ENCODE results near the gene NDUFS4.
A peak's percentile ranks its signal among the peaks of the same experiment; 100 is the strongest.
"Not testable (repeated sequence)": the region's sequence is repeated elsewhere in the genome, so short reads cannot be mapped to it uniquely, and the experiment has no call there.

Gene NDUFS4

DNA sequence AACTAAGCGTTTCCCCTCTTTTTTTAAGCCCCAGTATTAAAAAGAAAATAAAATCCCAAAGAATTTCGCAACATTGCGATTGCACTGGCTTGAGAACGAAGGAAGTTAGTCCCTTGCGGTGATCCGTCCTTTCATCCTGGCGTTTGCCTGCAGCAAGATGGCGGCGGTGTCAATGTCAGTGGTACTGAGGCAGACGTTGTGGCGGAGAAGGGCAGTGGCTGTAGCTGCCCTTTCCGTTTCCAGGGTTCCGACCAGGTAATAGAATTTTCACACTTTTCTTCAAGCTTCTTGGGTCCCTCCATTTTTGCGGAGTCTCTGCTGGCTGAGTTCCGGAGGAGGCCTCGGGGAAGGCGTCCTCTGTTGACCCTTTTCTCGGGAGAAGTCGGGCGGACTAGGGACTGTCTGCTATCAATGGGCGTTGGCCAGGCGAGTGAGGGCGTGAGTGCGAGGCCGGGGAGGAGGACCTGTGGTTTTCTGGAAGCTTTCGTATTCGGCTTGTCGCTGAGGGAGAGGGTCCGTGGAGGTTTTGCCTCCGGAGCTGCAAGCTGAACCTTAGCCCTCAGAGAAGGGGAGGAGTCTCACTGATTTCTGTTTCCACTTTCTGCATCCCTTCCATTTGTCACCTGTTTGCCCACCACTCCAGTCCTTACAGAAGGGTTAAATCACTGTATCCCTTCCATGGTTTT lies at the start of gene NDUFS4:
NDUFS4 (plus strand) TSS at position 134 of the 686 bp plus-strand sequence; CDS start at position 158, 24 bp downstream.
- DNase-seq, result peak; percentile 87

DNA sequence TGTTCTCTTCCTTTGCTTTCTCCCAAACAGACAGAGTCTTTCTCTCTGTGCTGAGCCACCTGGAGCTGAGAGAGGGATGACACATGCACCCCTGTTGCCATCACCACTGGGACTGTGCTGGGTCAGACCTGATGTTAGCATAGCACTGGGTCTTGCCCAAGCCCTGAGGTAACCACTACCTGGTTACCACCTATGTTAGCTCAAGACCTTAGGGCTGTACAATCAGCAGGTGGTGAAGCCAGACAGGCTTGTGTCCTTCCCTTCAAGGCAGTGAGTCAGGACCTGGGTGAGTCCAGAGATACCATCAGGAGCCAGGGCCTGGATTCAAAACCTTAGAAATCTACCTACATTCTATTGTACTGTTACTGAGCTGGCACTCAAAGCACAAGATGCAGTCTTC lies 47.9 kb upstream of the NDUFS4 start:
- no peak for DNase-seq

DNA sequence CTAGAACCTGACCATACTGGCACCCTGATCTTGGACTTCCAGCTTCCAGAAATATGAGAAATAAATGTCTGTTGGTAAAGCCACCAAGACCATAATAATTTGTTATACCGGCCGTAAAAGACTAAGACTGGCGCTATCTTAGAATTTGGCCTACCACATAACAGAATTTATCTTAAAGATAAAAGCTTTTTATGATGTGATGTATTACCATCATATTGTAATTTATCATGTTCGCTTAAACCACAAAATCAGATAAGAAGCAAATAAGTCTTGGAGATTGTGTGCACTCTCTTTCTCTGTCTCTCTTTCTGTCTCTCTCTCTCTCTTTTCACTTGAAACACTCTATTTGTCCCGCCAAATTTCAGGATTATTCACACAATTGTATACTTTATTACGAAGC lies 44.5 kb upstream of the NDUFS4 start:
- DNase-seq, result no peak

DNA sequence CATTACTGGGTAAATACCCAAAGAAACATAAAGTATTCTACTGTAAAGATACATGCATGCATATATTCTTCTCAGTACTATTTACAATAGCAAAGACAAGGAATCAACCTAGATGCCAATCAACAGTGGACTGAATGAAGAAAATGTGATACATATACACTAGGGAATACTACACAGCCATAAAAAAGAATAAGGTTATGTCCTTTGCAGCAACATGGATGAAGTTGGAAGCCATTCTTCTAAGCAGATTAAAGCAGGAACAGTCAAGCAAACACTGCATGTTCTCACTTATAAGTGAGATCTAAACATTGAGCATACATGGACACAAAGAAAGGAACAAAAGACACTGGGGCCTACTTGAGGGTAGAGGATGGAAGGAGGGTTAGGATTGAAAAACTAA lies 39.6 kb upstream of the NDUFS4 start:
- no peak for DNase-seq

DNA sequence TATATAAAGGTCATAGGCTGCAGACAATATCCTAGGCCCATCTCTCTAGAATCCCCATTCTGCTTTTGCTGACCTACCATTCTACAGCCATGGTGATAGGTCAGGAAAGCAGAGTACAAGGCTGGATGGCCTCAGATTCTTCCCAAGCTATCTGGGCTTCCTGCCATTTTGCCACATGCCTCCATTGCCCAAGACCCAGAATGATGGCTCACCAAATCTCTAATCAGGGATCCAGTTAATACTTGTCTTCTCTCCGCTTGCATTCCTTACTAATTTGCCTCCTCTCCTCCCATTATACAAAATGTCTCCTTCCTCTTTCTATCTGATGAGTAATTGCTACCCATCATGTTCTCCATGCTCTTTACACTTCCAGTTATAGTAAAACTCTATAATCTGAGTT lies 22.7 kb upstream of the NDUFS4 start:
- no peak for DNase-seq

DNA sequence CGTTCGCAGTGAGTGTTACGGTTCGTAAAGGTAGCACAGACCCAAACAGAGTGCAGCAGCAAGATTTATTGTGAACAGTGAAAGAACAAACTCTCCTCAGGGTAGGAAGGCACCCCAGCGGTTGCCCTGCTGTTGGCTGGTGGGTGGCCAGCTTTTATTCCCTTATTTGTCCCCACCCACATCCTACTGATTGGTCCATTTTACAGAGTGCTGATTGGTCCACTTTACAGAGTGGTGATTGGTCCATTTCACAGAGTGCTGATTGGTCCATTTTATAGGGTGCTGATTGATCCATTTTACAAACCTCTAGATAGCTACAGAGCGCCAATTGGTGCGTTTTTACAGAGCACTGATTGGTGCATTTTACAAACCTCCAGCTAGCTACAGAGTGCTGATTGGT lies 19.7 kb upstream of the NDUFS4 start:
- DNase-seq, result not testable (repeated sequence)

DNA sequence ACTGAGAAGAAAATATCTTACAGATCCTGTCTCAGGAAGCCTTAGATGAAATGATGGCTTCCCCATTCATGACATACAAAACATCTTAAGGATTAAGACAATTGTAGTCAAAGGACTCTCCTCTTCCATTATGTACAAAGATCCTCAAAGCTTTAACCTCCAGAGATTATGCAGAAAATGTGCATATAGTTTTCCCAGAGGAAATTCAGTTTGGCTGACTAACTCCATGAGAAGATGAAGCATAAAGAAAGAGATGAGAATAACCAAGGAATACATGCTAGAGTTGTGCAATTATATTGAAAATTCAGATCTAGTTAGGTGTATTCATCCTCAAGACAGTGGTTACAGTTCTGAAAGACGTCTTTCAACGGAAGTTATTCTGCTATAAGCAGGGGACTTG lies 18.6 kb upstream of the NDUFS4 start:
- DNase-seq, result no peak

DNA sequence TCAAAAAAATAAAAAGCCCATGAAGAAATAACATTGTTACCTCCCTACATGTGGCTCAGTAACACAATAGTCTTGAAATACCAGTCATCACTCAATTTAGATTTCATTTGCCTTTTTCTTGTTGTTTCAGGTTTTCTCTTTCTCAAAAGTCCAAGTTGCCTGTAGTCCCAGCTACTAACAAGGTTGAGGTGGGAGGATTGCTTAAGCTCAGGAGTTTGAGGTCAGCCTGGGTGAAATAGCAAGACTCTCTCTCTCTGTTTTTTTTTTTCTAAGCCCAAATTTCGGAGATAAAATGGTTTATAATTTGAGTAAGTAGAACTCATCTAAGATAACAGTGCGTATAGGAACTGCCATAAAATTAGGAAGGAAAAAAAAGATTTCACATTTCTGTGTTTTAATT lies 17.5 kb upstream of the NDUFS4 start:
- DNase-seq, result no peak

DNA sequence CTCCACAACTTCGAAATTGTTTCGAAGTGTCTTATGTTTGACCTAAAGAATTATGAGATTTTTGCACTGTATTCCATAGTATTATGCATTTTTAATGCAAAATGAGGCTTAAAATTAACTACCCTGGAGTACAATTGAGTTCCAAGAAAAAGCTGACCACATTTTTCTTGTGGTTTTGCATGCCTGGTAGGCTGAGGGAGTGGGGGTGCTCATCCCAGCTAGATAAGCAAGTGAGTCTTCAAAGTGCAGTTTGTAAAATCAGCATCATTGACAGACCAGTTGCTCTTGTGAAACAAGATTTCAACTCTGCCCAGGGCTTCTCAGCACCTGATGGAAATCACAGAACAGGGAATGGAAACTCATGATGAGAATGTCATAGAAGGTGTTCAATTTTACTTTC lies 17.0 kb upstream of the NDUFS4 start:
- no peak for DNase-seq

DNA sequence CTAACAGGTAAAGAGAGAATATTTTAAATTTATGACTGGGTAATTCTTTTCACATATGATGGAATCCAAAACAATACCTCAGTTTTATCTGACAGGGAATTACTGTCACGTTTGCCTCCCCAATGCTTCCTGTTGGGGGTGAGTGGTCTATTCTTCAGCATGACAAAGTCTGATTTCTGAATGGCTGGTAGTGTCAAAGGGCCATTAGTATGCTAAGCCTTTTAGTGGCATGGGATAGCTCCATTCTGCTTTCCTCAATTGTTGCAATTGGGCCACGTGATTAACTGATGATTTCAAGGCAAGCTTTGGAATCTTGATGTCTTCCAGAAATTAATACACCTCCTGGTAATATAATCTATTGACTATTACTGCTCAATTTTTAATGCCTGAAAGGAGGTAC lies 14.7 kb upstream of the NDUFS4 start:
- DNase-seq, result no peak

DNA sequence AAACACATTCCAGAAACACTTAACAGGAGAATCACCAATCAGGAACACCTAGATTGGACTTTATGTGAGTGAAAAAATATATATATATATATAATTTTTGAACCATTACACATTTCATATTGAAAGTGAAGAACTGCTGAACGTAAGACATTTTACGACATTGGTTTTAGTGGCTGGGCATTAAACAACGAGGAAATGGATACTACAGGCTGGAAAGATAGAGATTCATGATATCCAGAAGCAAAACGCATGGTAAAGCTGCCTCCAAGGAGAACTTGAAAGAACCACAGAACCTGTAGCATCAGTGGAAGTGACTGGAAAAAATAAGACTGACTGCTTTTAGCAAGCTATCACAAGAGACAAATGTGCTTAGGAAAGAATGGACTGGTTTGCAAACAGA lies 13.2 kb upstream of the NDUFS4 start:
- no peak for DNase-seq

DNA sequence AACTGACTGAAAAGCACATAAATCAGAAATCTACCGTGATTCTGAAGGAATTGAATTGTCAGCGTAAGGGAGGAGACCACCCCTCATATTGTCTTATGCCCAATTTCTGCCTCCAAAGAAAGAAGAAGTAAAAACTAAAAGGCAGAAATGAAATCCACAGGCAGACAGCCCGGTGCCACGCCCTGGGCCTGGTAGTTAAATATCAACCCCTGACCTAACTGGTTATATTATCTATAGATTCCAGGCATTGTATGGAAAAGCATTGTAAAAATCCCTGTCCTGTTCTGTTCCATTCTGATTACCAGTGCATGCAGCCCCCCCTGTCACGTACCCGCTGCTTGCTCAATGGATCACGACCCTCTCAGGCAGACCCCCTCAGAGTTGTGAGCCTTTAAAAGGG lies 11.9 kb upstream of the NDUFS4 start:
- not testable (repeated sequence) for DNase-seq

DNA sequence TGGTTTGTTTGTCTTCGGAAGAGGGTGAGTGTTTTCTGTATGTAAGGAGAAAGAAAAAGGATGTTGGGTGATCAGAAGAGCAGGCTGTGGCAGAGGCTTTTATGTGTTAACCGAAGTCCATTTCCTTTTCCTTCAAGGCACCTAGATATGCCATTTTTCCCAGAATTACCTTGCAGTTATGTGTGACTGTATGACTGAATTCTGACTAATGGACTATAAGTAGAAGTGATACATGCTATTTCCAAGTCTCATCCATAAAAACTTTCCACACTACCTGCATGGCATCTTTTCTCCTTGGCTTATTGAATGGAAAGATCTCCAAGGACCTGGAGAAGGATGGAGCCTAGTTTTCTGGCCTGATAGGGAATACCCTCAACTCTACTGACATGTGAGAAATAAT lies 10.6 kb upstream of the NDUFS4 start:
- DNase-seq, result no peak

DNA sequence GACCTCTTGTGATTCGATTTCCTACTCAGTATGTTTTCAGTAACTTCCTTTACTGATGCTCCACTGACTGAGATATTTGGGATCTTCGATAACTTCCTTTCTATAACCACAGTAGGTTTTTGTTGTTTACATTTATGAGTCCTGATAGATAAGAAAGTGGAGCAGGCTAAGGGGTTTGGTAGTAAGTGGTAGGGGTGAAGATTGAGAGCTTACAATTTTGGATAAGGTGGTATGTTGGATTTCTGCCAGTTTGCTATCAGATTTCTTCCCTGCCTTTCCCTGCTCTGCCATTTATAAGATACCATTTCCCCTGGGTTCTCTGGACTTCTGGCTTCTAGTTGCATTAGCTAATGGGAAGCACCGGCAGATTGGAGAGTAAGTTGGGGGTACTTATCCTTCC lies 7.9 kb upstream of the NDUFS4 start:
- no peak for DNase-seq

DNA sequence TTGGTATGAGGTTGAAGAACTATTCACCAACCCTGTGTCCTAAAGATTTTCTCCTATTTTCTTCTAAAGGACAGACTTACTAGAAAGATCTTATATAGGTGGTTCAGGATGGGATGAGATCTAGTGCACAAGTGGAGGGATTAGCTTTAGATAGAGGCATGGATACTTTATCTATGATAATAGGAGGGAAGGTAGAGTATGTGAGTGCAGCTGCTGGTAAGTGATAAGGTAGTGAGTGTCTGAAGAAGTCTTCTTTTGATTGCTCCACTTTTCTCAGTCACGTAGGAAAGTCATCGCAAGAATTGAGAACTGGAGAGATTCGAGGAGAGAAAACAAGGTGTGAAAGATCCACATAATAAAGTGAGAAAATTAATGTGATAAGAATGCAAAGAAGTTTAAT lies 6.0 kb upstream of the NDUFS4 start:
- DNase-seq, result no peak

DNA sequence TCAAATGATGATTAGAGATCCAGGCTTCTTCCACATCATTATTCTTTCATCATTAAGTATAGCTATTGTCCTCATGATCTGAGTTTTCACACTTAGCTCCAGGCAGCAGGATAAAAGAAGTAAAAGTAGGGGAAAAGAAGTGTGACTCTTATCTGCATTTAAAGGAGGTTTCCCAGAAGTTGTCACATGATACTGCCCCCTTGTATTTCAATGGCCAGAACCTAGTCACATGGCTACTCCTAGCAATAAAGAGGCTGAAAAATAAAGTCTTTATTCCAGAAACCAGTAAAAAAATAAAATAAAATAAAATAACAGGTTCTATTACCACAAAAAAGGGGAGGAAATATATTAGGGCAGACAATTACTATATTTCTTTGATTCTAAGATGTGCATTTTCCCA lies 5.3 kb upstream of the NDUFS4 start:
- no peak for DNase-seq

DNA sequence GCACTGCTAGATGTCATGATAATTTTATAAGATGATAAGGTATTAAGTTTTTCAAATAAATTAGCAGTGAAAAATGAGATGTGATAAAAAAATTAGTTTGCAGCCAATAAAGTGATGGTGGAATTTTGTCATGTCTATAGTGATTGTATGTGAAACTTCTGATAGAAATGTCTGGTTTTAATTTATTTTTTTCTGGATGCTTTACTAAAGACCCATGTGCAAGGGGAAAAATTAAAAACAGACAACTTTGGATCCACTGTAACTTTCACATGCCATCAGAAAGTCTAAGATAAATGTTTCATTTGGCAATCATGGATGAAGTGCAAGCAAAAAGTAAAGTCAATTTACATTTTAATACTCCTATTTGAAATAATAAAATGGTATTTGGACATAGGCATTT lies 4.4 kb upstream of the NDUFS4 start:
- DNase-seq, result no peak

DNA sequence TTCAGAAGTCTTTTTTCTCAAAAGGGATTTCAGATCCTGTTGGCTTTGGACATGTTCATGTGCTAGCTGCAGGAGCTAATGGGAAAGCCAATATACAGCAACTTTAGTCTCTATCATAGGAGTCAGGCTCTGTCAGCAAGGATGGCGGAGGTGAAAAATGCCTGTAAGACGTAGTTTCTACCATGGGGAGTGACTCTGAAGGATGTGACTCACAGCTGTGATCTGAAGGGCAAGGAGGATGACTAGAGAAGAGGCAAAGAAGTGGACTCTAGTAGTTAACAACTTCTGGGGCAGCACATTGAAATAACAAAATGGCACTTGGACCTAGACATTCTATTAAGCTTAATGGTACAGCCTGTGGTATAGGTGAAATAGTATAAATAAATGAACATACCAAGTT lies 3.1 kb upstream of the NDUFS4 start:
- DNase-seq, result no peak

DNA sequence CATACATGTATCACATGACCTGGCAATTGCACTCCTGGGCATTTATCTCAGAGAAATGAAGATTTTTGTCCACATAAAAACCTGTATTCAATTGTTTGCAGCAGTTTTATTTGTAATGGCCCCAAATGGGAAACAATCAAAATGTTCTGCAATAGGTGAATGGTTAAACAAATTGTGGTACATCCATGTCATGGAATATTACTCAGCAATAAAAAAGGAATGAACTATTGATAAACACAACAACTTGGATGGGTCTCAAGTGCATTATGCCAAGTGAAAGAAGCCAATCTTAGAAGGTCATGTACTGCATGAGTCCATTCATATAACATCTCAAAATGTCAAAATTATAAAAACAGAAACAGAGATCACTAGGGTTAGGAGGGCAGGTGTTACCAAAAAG lies 1.5 kb upstream of the NDUFS4 start:
- no peak for DNase-seq

DNA sequence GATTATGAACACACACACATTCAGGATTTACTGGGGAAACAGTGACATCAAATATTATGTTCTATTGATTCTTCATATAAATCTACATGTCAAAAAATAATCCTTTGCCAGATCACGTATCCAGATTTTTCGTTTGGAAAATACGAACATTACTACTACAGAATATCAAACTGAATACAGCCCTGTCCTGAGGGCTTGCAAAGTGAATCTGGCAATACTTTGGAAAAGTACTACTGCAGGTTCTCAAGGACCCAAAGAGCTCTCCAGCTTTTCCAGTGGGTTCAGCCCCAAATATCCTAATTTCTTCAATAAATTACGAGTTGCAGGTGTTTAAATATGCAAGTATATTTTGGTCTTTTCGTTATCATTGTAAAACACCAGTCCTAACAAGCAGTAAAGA lies 411 bp upstream of the NDUFS4 start:
- no peak for DNase-seq

DNA sequence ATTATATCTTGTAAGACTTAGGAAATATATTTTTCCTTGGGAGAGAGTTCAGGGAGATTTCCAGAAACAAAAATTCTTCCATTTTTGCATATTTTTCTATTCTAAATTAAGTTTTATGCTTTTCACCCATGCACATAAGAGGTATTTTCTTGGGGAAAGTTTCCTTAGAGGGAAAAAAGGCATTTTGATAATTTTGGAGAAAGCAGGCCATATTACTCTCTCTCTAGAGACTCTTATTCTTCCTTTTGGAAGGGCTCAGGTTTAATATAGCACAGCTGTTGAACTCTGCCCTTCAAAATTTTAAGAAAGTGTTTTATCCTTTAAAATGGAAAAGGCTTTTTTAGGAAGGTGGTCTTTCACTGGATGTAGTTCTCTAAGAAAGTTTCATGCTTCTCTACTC lies 8.0 kb downstream of the NDUFS4 start:
- no peak for DNase-seq

DNA sequence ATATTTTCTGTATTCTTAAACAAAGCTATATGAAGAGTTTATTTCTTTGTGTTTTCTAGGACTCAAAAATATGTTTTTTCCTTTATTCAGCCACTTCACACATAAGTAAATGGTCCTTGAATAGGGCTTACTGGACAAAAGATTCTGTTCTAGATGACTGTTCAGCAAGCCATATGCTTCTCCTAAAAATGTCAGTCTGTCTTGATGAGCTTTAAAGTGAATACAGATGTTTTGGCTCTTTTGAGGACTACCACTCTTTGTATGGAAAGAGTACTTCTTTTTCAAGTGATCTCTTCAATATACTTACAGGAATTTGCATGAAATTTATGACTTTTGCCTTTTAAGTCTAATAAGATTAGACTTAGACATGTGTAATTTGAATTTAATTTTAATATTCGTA lies 8.4 kb downstream of the NDUFS4 start:
- no peak for DNase-seq

DNA sequence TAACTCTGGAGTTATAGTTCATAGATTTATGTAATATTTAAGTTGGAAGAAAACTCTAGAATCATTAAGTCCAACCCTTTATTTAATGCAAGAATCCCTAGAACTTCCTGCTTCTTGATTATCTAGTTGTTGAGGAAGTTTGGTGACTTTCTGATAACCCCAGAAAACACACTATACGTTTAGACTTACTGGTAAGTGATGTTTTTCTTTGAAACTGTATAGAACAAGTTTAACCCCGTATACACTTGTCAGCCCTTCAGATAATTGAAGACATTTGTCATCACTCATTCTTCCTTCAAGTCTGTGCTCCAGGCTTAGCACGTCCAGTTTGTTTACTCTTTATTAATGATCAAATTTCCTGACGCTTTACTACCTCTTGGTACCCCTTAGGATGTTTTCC lies 9.0 kb downstream of the NDUFS4 start:
- no peak for DNase-seq

DNA sequence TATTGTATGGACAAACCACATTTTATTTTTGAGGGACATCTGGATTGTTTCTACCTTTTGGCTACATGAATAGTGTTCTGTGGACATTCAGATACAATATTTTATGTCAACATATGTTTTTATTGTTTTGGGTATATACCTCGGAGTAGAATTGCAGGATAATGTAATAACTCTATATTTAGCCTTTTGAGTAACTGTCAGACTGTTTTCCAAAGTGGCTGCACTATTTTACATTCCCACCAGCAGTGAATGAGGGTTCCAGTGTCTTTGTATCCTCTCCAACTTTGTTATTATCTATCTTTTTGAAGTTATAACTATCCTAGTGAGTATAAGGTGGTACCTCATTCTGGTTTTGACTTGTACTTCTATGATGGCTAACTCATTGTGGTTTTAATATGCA lies 11.0 kb downstream of the NDUFS4 start:
- DNase-seq, result no peak

DNA sequence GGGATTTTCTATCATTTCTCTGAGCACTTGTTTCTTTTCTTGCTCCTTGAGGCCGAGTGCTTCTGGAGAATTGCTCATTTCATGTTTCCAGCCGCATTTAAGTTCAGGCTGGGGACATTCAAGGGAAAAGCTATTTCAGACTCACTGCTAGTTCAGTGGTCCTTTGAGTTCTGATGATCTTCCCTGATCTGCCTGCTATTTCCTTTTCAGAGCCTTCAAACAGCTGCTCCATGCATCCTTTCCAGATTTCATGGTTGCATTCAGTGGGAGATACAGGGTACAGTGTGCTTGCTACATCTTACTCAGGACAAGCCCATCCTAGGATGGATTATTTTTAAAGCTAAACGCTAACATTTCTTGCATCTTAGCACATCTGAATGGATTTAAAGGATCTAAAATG lies 14.7 kb downstream of the NDUFS4 start:
- DNase-seq, result no peak

DNA sequence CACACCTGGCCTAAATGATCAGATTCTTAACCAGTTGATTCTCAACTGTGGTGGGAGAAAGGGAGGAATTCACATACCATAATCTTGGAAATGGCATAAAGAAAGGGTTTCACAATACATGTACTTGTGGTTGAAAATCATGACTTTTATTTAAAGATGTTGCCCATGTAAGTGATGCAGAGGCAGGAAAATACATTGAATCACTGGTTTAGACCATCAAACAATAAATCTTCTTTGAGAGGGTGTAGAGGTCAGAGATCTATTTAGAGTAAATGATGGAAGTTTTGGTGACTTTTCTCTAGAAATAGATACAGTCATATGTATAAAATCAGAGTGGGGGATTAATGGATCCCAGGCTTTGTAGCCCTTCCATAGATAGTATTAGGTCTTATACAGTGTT lies 15.4 kb downstream of the NDUFS4 start:
- no peak for DNase-seq

Data from CD4-positive, alpha-beta T cell treated with Interleukin-17A for 1 hour (primary cell).